GM23338 (cell line): ENCODE data around the gene ADCY1. TPM values are rescaled to one million over a fixed set of nuclear protein-coding genes. Genes with fewer than 3 reads are reported as not detected.

ENCODE experiments used
- ATAC-seq: fragments of 200-7000 bp; cut with Tn5 transposase; 3 replicates; pipeline ENCODE4 v1.9.1; 2020
- DNase-seq: peaks from one replicate; pipeline ENCODE4 v3.0.0-alpha.2; 2015; ENCODE audit warnings: low spot score
- H2AFZ ChIP-seq: fragments of 200-600 bp; sonication (generic); 2 replicates; pipeline ENCODE4 v1.8.0; 2016; ENCODE audit warnings: antibody characterized with exemption, mild to moderate bottlenecking, moderate library complexity
- H3F3A ChIP-seq: fragments of 200-600 bp; sonication (generic); replicated peaks from 2 replicates; pipeline ENCODE4 v1.8.0; 2017; ENCODE audit warnings: antibody characterized with exemption, mixed run types, low read depth
- H3K27ac ChIP-seq: fragments of 200-600 bp; sonication (generic); 2 replicates; pipeline ENCODE4 v1.6.1; 2016; ENCODE audit warnings: low read depth
- H3K27me3 ChIP-seq: fragments of 200-600 bp; sonication (generic); 2 replicates; pipeline ENCODE4 v1.8.0; 2016; ENCODE audit warnings: mild to moderate bottlenecking, mixed run types, moderate library complexity; ENCODE audit not compliant: insufficient read depth
- H3K36me3 ChIP-seq: fragments of 200-600 bp; sonication (generic); 2 replicates; pipeline ENCODE4 v1.8.0; 2016; ENCODE audit warnings: mild to moderate bottlenecking; ENCODE audit not compliant: insufficient read depth
- H3K4me1 ChIP-seq: fragments of 200-600 bp; sonication (generic); 2 replicates; pipeline ENCODE4 v1.8.0; 2016; ENCODE audit warnings: mild to moderate bottlenecking, moderate library complexity; ENCODE audit not compliant: insufficient read depth
- H3K4me2 ChIP-seq: fragments of 200-600 bp; sonication (generic); 2 replicates; pipeline ENCODE4 v1.7.1; 2017; ENCODE audit warnings: mixed run types
- H3K4me3 ChIP-seq: fragments of 200-600 bp; sonication (generic); 2 replicates; pipeline ENCODE4 v1.6.1; 2016; ENCODE audit warnings: mixed run types
- H3K79me2 ChIP-seq: fragments of 200-600 bp; sonication (generic); replicated peaks from 2 replicates; pipeline ENCODE4 v1.8.0; 2017; ENCODE audit warnings: mild to moderate bottlenecking; ENCODE audit not compliant: insufficient read depth
- H3K9me2 ChIP-seq: fragments of 200-600 bp; sonication (generic); 2 replicates; pipeline ENCODE4 v1.8.0; 2017; ENCODE audit not compliant: insufficient read depth
- H4K20me1 ChIP-seq: fragments of 200-600 bp; sonication (generic); replicated peaks from 2 replicates; pipeline ENCODE4 v1.8.0; 2017; ENCODE audit warnings: mild to moderate bottlenecking; ENCODE audit not compliant: insufficient read depth
- H3K27ac Mint-ChIP-seq: 2 replicates; pipeline ENCODE4 v1.8.0; 2020; ENCODE audit warnings: inconsistent platforms, mild to moderate bottlenecking, moderate library complexity, mixed read lengths
- H3K27me3 Mint-ChIP-seq: 3 replicates; pipeline ENCODE4 v1.8.0; 2022; ENCODE audit warnings: low read depth, mild to moderate bottlenecking, moderate library complexity, mixed read lengths, inconsistent platforms; ENCODE audit not compliant: insufficient read depth, poor library complexity
- H3K36me3 Mint-ChIP-seq: 3 replicates; pipeline ENCODE4 v1.8.0; 2021; ENCODE audit warnings: low read depth, mild to moderate bottlenecking, inconsistent platforms, moderate library complexity, mixed read lengths
- H3K4me1 Mint-ChIP-seq: 3 replicates; pipeline ENCODE4 v1.8.0; 2020; ENCODE audit warnings: mild to moderate bottlenecking, inconsistent platforms, mixed read lengths
- H3K4me3 Mint-ChIP-seq: 3 replicates; pipeline ENCODE4 v1.8.0; 2021; ENCODE audit warnings: moderate library complexity, mild to moderate bottlenecking, inconsistent platforms, mixed read lengths
- H3K9me3 Mint-ChIP-seq: 3 replicates; pipeline ENCODE4 v1.8.0; 2020; ENCODE audit warnings: moderate library complexity, mild to moderate bottlenecking, inconsistent platforms, mixed read lengths
- CREB1 ChIP-seq: fragments of 250-450 bp; sonication (Bioruptor Pico); IDR thresholded peaks from 2 replicates; pipeline ENCODE4 v1.5.0; 2020; ENCODE audit warnings: low read depth, mild to moderate bottlenecking, moderate library complexity
- ETS1 ChIP-seq: IDR thresholded peaks from 2 replicates; pipeline ENCODE4 v1.6.1; 2016; ENCODE audit warnings: antibody characterized with exemption
- EZH2 ChIP-seq: fragments of 200-600 bp; sonication (generic); IDR thresholded peaks from one replicate; pipeline ENCODE4 v1.8.0; 2017; ENCODE audit warnings: antibody characterized with exemption, mild to moderate bottlenecking, low read depth; ENCODE audit not compliant: unreplicated experiment
- EZH2phosphoT487 ChIP-seq: fragments of 200-600 bp; sonication (generic); IDR thresholded peaks from one replicate; pipeline ENCODE4 v1.8.1; 2018; ENCODE audit warnings: antibody characterized with exemption; ENCODE audit not compliant: unreplicated experiment
- JUNB ChIP-seq: IDR thresholded peaks from one replicate; pipeline ENCODE4 v1.6.1; 2016; ENCODE audit warnings: antibody characterized with exemption; ENCODE audit not compliant: unreplicated experiment
- NANOG ChIP-seq: IDR thresholded peaks from 2 replicates; pipeline ENCODE4 v1.6.1; 2016; ENCODE audit warnings: antibody characterized with exemption, borderline replicate concordance
- POLR2AphosphoS5 ChIP-seq: IDR thresholded peaks from 2 replicates; pipeline ENCODE4 v1.6.1; 2016; ENCODE audit warnings: antibody characterized with exemption, low read depth
- STAT1 ChIP-seq: IDR thresholded peaks from one replicate; pipeline ENCODE4 v1.6.1; 2016; ENCODE audit warnings: antibody characterized with exemption; ENCODE audit not compliant: unreplicated experiment
- ZNF114 ChIP-seq: fragments of 250-450 bp; sonication (Bioruptor Pico); IDR thresholded peaks from 2 replicates; pipeline ENCODE4 v1.5.0; 2020; ENCODE audit warnings: mild to moderate bottlenecking, moderate library complexity
- ZNF331 ChIP-seq: fragments of 250-450 bp; sonication (Bioruptor Pico); IDR thresholded peaks from 2 replicates; pipeline ENCODE4 v1.5.0; 2020; ENCODE audit warnings: low read depth, mild to moderate bottlenecking, moderate library complexity
- polyA plus RNA-seq: library from polyadenylated mRNA; unstranded; fragments of >200 nt; fragmentation: Nextera tagmentation; extraction: Ambion mirVana; gene quantifications from 2 replicates; pipeline ENCODE4 v1.2.1, GENCODE V29; 2016
- total RNA-seq: library from RNA; depleted of rRNA; stranded (reverse); fragments of >200 nt; shearing (Covaris generic); gene quantifications from 2 replicates; pipeline ENCODE4 v1.2.3, GENCODE V29; 2014
- TF ChIP-seq, protein P1 (sequence below), 2 experiments: fragments of 200-600 bp in 1 of 2; sonication (generic) in 1 of 2; conservative IDR thresholded peaks; 2 replicates each; pipeline versions ENCODE4 v1.5.1 to v1.6.1; 2016 to 2017; ENCODE audit warnings: antibody characterized with exemption in 2 of 2, low read depth in 2 of 2, mild to moderate bottlenecking in 2 of 2, moderate library complexity in 1 of 2
- TF ChIP-seq, protein P2 (sequence below): fragments of 250-450 bp; sonication (Bioruptor Pico); IDR thresholded peaks from 2 replicates; pipeline ENCODE4 v1.5.0; 2020; ENCODE audit warnings: mild to moderate bottlenecking, moderate library complexity
- TF ChIP-seq, protein P3 (sequence below): IDR thresholded peaks from one replicate; pipeline ENCODE4 v1.6.1; 2018; ENCODE audit warnings: antibody characterized with exemption; ENCODE audit not compliant: unreplicated experiment

ADCY1 gene
- total and polyA plus RNA-seq, 2 experiments from 2014 or later = 2.3 to 18.7 TPM

GRCh38 chr7:45588466-45588865 is 14.3 kb downstream of the ADCY1 start:
- no peaks in the 10 kb centered on the region; the same call in 2 of the 3 replicates for H3K36me3 Mint-ChIP-seq
- H3K27ac Mint-ChIP-seq = no peak overlapping the region
- Histone ChIP-seq H3K4me3 (no peak overlapping the region), H3K27me3 (no peaks in the 10 kb centered on the region), H3K36me3 (no peaks in the 10 kb centered on the region), H3K9me2 (no peaks in the 10 kb centered on the region), H3F3A (no peaks in the 10 kb centered on the region), H3K79me2 (peaks cover 21% of the 10 kb centered on the region), H4K20me1 (no peaks in the 10 kb centered on the region), H2AFZ (no peak overlapping the region), H3K4me2 (no peak overlapping the region), H3K4me1 (peaks cover 3% of the 10 kb centered on the region), H3K27ac (no peak overlapping the region)
- peaks cover 30% of the 10 kb centered on the region for H3K4me1 Mint-ChIP-seq
- no peaks in the 10 kb centered on the region for H3K9me3 Mint-ChIP-seq
- no peak for DNase-seq
- H3K4me3 Mint-ChIP-seq = no peak overlapping the region
- TF ChIP-seq NANOG (no peak), EZH2 (no peak), ZNF114 (CRISPR knock-in tag) (no peak), EZH2phosphoT487 (no peak), POLR2AphosphoS5 (no peak), JUNB (no peak), CREB1 (no peak), ETS1 (no peak), ZNF331 (CRISPR knock-in tag) (no peak), STAT1 (no peak)
- TF ChIP-seq, protein P1, sequence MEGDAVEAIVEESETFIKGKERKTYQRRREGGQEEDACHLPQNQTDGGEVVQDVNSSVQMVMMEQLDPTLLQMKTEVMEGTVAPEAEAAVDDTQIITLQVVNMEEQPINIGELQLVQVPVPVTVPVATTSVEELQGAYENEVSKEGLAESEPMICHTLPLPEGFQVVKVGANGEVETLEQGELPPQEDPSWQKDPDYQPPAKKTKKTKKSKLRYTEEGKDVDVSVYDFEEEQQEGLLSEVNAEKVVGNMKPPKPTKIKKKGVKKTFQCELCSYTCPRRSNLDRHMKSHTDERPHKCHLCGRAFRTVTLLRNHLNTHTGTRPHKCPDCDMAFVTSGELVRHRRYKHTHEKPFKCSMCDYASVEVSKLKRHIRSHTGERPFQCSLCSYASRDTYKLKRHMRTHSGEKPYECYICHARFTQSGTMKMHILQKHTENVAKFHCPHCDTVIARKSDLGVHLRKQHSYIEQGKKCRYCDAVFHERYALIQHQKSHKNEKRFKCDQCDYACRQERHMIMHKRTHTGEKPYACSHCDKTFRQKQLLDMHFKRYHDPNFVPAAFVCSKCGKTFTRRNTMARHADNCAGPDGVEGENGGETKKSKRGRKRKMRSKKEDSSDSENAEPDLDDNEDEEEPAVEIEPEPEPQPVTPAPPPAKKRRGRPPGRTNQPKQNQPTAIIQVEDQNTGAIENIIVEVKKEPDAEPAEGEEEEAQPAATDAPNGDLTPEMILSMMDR (conservative IDR thresholded peaks at IDR 0.05; ENCODE audit: low read depth in 2 of 2) = no peak
- TF ChIP-seq, protein P2, sequence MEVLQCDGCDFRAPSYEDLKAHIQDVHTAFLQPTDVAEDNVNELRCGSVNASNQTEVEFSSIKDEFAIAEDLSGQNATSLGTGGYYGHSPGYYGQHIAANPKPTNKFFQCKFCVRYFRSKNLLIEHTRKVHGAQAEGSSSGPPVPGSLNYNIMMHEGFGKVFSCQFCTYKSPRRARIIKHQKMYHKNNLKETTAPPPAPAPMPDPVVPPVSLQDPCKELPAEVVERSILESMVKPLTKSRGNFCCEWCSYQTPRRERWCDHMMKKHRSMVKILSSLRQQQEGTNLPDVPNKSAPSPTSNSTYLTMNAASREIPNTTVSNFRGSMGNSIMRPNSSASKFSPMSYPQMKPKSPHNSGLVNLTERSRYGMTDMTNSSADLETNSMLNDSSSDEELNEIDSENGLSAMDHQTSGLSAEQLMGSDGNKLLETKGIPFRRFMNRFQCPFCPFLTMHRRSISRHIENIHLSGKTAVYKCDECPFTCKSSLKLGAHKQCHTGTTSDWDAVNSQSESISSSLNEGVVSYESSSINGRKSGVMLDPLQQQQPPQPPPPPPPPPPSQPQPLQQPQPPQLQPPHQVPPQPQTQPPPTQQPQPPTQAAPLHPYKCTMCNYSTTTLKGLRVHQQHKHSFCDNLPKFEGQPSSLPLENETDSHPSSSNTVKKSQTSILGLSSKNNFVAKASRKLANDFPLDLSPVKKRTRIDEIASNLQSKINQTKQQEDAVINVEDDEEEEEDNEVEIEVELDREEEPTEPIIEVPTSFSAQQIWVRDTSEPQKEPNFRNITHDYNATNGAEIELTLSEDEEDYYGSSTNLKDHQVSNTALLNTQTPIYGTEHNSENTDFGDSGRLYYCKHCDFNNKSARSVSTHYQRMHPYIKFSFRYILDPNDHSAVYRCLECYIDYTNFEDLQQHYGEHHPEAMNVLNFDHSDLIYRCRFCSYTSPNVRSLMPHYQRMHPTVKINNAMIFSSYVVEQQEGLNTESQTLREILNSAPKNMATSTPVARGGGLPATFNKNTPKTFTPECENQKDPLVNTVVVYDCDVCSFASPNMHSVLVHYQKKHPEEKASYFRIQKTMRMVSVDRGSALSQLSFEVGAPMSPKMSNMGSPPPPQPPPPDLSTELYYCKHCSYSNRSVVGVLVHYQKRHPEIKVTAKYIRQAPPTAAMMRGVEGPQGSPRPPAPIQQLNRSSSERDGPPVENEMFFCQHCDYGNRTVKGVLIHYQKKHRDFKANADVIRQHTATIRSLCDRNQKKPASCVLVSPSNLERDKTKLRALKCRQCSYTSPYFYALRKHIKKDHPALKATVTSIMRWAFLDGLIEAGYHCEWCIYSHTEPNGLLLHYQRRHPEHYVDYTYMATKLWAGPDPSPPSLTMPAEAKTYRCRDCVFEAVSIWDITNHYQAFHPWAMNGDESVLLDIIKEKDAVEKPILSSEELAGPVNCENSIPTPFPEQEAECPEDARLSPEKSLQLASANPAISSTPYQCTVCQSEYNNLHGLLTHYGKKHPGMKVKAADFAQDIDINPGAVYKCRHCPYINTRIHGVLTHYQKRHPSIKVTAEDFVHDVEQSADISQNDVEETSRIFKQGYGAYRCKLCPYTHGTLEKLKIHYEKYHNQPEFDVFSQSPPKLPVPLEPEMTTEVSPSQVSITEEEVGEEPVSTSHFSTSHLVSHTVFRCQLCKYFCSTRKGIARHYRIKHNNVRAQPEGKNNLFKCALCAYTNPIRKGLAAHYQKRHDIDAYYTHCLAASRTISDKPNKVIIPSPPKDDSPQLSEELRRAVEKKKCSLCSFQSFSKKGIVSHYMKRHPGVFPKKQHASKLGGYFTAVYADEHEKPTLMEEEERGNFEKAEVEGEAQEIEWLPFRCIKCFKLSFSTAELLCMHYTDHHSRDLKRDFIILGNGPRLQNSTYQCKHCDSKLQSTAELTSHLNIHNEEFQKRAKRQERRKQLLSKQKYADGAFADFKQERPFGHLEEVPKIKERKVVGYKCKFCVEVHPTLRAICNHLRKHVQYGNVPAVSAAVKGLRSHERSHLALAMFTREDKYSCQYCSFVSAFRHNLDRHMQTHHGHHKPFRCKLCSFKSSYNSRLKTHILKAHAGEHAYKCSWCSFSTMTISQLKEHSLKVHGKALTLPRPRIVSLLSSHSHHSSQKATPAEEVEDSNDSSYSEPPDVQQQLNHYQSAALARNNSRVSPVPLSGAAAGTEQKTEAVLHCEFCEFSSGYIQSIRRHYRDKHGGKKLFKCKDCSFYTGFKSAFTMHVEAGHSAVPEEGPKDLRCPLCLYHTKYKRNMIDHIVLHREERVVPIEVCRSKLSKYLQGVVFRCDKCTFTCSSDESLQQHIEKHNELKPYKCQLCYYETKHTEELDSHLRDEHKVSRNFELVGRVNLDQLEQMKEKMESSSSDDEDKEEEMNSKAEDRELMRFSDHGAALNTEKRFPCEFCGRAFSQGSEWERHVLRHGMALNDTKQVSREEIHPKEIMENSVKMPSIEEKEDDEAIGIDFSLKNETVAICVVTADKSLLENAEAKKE (CRISPR knock-in tag) = no peak
- TF ChIP-seq, protein P3, sequence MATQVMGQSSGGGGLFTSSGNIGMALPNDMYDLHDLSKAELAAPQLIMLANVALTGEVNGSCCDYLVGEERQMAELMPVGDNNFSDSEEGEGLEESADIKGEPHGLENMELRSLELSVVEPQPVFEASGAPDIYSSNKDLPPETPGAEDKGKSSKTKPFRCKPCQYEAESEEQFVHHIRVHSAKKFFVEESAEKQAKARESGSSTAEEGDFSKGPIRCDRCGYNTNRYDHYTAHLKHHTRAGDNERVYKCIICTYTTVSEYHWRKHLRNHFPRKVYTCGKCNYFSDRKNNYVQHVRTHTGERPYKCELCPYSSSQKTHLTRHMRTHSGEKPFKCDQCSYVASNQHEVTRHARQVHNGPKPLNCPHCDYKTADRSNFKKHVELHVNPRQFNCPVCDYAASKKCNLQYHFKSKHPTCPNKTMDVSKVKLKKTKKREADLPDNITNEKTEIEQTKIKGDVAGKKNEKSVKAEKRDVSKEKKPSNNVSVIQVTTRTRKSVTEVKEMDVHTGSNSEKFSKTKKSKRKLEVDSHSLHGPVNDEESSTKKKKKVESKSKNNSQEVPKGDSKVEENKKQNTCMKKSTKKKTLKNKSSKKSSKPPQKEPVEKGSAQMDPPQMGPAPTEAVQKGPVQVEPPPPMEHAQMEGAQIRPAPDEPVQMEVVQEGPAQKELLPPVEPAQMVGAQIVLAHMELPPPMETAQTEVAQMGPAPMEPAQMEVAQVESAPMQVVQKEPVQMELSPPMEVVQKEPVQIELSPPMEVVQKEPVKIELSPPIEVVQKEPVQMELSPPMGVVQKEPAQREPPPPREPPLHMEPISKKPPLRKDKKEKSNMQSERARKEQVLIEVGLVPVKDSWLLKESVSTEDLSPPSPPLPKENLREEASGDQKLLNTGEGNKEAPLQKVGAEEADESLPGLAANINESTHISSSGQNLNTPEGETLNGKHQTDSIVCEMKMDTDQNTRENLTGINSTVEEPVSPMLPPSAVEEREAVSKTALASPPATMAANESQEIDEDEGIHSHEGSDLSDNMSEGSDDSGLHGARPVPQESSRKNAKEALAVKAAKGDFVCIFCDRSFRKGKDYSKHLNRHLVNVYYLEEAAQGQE = no peak
- H3K27me3 Mint-ChIP-seq = peaks cover 10% of the 10 kb centered on the region
- no peak for ATAC-seq
